HG03342 (cell line): ENCODE results near the gene CROCC.

Experiments used
- ATAC-seq: cut with Tn5 transposase; IDR thresholded peaks from one replicate; pipeline ENCODE4 v1.9.1; 2021; ENCODE audit warnings: mild to moderate bottlenecking, moderate library complexity; ENCODE audit not compliant: unreplicated experiment

Gene CROCC

DNA sequence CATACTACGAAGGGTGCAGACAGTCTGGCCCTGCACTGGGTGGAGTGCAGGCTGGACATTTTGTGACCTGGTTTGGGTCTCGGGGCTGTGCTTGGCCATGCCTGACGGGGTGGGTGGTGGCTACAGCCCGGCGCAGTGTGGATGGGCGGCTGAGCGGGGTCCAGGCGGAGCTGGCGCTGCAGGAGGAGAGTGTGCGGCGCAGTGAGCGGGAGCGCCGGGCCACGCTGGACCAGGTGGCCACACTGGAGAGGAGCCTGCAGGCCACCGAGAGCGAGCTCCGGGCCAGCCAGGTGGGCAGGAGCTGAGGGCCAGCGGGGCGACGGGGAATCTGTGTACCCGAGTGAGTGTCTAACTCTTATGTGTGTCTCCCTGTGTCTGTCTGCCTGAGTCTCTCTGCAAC, 44.6 kb downstream of the CROCC start:
- no peak for ATAC-seq

GRCh38 chr1:16967095-16967575, 45.4 kb downstream of the CROCC start:
- no peak for ATAC-seq

- no peak for ATAC-seq
Measured at GRCh38 chr1:16967962-16968361, 46.2 kb downstream of the CROCC start.

- no peak for ATAC-seq
Measured at GRCh38 chr1:16968372-16968771, 46.6 kb downstream of the CROCC start.

- ATAC-seq = no peak
Measured at GRCh38 chr1:16969057-16969611, 47.4 kb downstream of the CROCC start.

DNA sequence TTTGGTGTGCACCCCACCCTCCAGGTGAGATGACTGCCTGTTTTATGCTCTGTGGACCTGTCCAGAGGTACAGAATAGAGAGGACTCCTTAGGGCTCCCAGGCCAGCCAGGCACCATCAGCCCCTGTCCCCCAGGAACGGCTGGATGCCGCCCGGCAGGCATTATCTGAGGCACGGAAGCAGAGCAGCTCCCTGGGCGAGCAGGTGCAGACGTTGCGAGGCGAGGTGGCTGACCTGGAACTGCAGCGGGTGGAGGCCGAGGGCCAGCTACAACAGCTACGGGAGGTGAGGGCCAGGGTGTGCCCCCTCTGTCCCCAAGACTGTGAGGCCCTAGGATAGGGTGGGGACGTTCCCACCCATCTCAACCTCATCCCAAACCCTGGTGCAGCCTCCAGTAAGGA, 47.9 kb downstream of the CROCC start:
- ATAC-seq = no peak

DNA sequence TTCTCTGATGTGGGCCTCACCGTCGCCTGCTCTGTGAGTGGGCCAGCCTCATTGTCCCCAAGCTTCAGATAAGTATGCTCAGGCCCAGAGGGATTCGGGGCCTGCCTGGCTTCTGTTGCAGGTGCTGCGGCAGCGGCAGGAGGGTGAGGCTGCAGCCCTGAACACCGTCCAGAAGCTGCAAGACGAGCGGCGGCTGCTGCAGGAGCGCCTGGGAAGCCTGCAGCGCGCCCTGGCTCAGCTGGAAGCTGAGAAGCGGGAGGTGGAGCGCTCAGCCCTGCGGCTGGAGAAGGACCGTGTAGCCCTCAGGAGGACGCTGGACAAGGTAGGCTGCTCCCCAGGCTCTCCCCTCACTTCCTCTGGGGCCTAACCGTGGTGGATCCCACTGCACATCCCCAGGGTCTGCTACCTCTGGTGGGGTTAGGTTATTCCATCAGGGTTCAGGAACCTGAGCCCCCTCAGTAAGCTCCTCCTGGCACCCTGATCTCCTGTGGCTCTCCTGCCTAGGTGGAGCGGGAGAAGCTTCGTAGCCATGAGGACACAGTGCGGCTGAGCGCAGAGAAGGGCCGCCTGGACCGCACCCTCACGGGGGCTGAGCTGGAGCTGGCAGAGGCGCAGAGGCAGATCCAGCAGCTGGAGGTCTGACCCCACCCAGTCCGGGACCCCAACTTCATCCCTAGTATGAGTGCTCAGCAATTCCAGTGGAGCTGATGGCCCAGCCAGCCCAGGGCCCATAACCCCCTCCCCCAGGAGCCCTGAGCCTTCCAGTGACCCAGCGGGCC, 48.6 kb downstream of the CROCC start:
- no peak for ATAC-seq

GRCh38 chr1:16971341-16972188, 49.8 kb downstream of the CROCC start:
- no peak for ATAC-seq

DNA sequence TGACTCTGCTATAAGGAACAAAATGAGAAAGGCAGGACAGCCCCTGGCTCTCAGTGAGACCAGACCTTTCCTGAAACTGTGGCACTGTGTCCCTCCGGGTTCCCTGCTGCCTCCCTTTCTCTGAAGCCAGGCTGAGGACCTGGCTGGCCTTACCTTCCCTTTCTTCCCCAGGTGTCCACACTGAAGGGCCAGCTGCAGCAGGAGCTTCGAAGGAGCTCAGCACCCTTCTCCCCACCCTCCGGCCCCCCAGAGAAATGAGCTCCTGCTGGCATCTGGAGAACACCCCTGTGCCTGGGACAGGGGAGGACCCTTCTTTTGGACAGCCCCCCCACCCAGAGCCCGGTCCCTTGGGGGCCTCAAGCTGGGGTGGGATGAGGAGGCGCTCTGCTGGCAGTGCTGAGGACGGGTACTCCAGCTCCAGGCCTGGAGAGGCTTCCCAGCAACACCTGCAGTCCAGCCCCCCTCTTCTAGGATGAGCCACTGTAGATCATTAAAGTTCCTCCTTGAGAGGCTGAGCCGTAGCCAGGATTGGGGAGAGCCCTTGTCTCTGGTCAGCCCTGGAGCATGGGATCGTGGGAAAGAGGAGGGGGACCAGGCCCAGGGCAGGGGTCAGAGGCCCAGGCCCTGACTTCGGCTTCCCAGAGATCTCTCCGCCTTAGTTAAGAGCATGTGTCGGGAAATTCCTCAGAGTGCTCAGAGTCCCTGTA, 50.6 kb downstream of the CROCC start:
- no peak for ATAC-seq

GRCh38 chr1:16973215-16973614, 51.5 kb downstream of the CROCC start:
- no peak for ATAC-seq

GRCh38 chr1:16975211-16975610, 53.5 kb downstream of the CROCC start:
- ATAC-seq = no peak

DNA sequence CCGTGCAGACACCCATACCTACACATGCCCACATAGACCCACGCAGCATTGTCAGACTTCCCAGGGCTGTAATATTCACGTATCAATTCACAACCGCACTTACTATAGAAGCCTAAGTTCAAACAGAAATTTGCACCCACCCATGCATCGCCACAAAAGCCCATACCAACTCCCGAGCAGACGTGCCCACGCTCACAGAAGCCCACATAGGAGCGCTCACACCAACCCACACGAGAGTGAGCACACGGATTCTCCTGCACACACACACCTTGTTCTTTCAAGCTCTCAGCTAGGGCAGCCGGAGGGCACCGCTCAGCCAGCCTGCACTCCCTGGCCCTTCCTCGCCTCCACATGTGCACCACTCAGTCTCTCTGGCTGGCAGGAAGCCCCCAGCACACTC, 54.1 kb downstream of the CROCC start:
- no peak for ATAC-seq

DNA sequence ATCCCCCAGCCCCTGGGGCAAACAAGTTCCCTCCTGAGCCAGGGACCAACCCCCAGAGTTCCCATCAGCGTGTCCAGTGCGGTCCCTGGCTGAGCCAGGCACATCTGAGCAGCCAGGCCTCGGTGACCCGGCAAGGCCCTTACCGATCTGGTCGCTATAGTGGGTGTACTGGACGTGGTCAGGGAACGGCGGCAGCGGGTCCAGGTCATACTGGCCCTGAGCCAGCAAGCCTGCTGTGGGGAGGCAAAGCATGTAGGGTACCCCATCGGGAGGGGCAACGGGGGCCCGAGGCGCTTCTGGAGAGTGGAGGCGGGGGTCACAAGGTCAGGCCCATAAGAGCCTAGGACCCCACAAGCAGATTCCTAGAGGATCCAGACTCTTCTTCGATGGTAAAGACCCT, 55.2 kb downstream of the CROCC start:
- no peak for ATAC-seq

GRCh38 chr1:16977377-16977776, 55.6 kb downstream of the CROCC start:
- ATAC-seq = no peak

DNA sequence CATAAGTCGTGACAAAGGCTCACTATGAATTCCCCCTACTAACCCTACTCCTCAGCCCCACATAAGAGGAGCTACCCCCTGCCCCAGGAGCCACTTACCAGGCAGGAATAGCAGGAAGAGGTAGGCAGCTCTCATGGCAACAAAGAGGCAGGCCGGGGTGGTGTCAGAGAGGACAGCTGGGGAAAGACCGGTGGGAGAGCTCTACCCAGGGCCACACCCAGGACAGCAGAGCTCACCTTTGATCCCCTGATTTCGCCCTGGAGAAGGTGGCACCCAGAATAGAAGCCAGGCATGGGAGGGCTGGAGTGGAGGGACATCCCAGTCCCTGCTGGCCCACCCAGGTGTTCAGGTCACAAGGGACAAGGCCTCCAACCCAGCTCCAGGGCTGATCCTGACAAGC, 56.4 kb downstream of the CROCC start:
- no peak for ATAC-seq

DNA sequence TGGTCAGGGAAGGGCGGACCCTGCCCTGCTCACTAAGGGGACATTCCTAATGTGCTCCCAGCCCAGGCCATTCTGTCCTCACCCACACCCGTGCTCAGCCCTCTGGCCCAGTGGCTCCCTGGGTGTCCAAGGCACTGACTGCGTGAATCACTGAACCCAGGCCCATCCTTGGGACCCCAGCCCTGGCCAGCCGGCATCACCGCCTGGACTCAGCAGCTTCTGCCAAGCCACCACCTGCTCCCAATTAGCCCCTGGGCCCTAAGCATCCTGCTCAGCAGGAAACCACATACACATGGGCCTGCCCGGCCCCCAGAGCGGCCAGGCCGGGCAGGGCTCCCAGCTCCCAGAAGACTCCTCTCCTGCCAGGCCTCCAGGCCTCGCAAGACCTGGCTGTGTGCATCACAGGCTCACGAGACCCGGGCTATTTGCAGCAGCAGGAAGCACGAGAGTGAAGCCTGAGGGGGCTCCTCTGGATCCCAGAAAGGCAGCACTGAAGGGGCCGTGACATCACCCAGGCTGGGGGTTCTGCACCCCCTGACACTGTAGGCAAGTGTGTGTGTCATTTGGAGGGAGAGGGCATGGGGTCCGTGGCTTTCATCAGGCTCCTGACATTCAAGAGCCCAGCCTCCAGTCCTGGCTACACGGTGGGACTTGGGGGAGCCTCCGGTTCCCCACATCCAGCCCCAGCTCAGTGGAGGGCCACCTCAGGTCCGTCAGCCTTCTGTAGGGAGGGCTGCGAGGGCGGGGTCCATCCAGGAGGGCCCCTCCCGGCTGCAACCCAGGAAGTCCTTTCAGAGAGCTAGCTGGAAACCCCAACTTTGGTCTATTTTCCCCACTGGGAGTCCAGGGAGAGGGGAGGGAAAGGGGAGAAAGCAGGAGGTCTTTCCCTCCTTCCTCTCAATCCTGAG, 57.1 kb downstream of the CROCC start:
- no peak for ATAC-seq

GRCh38 chr1:16979475-16980327, 58.0 kb downstream of the CROCC start:
- no peak for ATAC-seq

DNA sequence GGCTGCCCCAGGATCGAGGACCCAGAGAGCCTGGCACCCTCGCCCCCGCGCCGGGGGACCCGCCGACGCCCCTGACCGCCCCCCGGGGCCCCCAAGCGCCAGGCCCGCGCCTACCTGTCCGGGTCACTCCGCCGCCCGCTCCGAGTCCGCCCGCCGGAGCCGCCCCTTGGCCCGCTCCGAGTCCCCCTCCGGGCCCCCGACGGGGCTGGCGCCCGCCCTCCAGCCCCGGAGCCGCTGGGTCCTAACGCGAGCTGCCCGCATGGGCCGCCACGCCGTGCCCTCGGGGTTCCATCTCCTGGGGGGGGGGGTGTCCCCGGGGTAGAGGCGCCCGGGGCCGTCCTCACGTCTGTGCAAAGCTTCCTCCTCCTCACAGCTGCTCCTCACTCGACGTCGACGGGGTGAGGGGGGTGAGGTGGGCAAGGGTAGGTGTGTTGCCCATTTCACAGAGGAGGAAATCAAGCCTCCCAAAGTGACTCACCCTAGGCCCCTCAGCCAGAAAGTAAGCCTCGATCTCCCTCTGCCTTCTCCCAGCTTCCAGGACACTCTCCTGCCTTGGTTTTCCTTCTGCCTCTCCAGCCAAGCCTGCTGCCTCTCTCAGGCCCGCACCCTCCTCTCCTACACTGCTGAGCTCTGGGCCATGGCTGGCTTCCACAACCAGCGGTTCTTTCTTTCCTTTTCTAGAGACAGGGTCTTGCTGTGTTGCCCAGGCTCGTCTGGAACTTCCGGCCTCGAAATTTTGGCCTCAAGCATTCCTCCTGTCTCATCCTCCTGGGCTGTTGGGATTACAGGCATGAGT, 58.9 kb downstream of the CROCC start, which contains the start of gene MFAP2:
TSS of gene MFAP2 (minus strand) at position 148 of the 796 bp plus-strand sequence. CDS start 2,347 bp downstream, outside the sequence.
- ATAC-seq = no peak
